GM18508 (cell line): ENCODE measurements around the gene IMP4.

Experiments used
- ATAC-seq: cut with Tn5 transposase; IDR thresholded peaks from one replicate; pipeline ENCODE4 v1.9.1; 2021; ENCODE audit warnings: moderate number of reproducible peaks; ENCODE audit not compliant: insufficient read depth, unreplicated experiment

The IMP4 gene

GRCh38 chr2:130375291-130376266 is 32.9 kb downstream of the IMP4 start:
- no peak for ATAC-seq

GRCh38 chr2:130376433-130377293 is 34.0 kb downstream of the IMP4 start:
- ATAC-seq = peak; percentile 35

DNA sequence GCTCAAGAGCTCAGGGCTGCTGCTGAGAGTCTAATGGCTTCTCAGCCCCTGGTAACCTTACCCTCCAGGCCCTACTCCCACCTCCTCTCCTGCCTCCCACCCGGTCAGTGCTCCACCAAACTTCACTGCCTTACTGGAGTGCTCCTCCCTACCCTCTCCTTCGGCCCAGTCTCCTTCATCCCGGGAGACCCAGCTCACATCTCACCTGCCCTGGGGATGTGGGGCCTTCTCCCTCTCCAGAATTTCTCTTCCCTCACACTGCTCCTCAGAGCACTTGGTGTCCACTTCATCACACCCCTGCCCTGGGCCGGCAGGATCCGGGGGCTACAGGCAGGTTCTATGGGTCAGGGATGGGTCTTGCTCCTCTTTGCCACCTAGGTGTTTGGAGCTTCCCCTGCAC is 34.8 kb downstream of the IMP4 start:
- no peak for ATAC-seq

- ATAC-seq = no peak
Observed at GRCh38 chr2:130378206-130378897, 35.7 kb downstream of the IMP4 start.

GRCh38 chr2:130378898-130379214 is 36.2 kb downstream of the IMP4 start:
- no peak for ATAC-seq

DNA sequence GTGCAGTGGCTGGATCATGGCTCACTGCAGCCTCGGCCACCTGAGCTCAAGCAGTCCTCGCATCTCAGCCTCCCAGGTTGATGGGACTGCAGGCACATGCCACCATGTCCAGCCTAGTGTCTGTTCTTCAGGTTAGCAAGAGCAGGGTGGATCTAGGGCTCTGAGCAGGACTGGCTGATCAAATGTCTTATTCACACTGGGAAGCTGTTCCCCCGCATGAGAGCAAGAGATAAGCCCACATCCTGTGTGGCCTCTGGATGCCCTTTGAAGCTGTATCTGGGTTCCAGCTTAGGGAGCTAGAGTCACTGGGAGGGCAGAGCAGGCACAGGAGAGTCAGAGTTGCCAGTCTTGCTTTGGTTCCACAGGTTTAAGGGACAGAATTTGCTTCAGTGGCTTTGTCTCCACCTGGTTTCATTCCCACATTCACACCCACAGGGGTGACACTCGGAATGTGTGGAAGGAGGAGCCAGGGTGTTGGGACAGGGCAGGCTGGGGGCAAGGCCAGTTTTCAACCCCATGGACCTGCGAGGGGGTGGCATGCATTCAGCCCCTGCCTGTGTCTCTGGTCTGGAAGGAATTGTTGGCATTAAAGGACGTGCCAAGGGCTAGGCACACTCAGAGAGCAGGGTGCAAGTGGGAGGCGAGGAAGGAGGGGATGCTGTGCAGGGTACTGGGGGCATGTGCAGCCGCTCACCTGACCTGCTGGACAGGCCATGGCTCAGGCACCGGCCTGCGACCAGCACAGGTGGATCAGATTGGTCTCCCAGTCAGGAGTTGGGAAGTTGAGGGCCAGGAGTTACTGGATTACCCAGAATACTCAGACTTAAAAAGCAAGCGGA is 37.6 kb downstream of the IMP4 start:
- no peak for ATAC-seq

GRCh38 chr2:130381145-130381544 is 38.4 kb downstream of the IMP4 start:
- ATAC-seq = no peak

GRCh38 chr2:130381619-130382018 is 38.9 kb downstream of the IMP4 start:
- ATAC-seq = no peak

DNA sequence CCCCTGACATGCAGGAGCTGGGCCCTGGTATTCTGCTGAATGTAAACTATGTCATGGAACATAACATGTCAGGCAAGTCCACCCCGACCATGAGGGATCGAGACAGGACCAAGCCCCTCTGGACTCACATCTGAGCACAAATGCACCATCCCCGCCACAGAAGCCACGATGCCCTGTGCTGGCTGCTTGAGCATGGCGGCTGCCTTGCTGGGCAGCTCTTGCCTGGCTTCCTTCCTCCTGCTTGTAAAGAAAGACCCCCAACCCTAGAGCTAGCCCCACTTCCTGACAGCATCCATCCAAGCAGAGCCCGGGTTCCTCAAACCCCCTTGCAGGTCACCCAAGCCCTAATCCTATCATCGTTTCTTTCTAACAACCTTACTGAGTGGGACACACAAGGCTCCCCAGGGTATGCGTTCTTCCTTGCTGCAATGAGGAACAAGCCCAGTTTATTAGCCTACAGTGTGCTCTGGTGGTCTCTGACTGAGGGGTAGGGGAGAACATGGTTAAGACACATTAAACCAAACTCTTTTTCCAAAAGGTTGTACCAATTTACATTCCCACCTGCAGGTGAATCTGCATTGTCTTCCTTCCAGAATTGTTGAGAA is 39.7 kb downstream of the IMP4 start:
- ATAC-seq = no peak

- peak; percentile 33 for ATAC-seq
Observed at GRCh38 chr2:130385709-130386108, 43.0 kb downstream of the IMP4 start.

GRCh38 chr2:130387071-130387400 is 44.3 kb downstream of the IMP4 start:
- ATAC-seq = no peak

GRCh38 chr2:130387804-130388203 is 45.1 kb downstream of the IMP4 start:
- ATAC-seq = no peak

DNA sequence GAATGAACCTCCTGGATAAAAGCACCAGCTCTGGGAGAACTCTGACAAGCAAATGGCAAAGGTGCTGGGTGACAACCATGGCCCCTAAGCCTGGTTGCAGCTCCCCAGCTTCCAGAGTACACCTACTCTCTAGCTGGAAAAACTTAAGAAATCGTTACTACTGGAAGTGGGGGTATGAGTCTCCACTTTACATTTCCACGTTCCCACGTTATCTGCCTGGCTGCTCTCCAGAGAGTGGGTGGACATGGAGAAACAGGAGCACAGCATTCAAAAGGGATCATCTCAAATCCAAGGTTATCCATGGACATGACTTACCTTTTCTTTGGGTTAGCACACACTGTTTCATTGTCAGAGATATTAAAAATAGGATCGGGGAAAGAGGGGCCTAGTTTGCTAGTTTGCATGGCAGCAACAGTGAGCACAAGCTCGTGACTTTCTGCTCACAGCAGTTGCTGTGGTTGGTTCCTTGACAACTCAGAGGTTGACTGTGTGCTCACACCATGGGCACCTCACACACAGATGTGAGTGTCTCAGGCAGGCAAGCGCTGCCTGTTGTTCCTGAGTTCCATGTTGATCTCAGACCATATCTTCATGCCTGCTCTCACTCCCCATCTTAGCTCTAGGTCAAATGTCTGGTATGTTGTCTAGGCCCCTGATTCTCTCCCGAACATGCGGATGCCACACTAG is 45.7 kb downstream of the IMP4 start:
- ATAC-seq = no peak

DNA sequence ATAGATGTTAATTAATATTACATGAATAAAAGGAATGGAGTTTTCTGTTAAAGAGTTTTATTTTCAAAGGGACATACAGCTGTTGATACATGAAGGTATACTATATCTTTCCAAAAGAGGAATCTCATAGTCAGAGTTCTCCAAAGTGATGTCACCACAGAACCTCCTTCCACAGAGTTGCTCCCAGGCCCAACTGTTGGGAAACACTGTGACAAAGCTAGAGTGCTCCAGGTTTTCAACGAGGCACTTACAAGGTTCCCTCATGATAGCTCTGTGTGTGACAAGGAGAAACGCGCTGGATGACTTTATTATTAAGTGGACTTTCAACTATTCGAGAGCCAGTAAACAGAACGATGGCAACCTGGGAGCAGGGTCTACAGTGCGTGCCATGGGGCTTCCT is 46.7 kb downstream of the IMP4 start:
- no peak for ATAC-seq

- ATAC-seq = no peak
Observed at GRCh38 chr2:130389783-130390182, 47.1 kb downstream of the IMP4 start.

GRCh38 chr2:130390460-130391057 is 47.9 kb downstream of the IMP4 start:
- ATAC-seq = peak; percentile 6

DNA sequence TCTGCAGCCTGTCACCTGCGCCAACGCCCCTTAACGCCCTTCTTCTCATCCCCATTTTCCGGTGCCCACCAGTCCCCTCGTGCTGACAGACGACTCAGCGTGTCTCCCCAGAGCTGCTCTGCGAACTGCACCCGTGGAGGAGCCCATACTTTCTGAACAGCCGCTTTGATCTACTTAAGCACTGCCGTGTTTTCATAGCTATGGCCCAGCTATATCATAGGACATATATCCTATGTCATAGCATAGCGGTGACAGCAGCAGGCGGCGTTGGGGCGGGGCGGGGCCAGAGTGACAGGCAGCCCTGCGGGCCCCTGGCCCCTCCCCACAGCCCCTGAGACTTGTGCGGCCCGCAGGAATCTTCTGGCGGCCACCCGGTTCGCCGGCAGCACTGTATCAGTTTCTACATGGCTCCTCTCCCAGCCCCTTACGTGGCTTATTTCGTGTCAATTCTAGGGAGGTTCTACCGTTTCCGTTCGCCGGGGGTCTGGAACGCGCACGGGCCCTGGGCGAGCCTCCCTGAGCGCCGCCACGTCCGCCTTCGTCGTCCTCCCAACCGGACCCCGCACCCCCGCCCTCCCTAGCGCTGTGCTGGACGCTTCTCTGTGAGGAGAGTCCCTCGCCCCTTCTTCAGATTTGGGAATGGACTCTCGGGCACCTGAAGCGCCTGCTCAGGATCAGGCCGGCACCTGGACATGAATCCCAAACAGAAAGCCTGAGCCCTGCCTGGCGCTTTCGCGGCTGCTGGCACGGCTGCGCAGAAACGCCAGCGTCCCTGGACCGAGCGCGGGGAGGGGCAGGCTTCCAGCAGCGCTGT is 48.6 kb downstream of the IMP4 start:
- ATAC-seq = peak; percentile 75
